ENCODE data around the gene SFXN3. TPM values are rescaled to one million over a fixed set of nuclear protein-coding genes. Genes with fewer than 3 reads are reported as not detected.
A peak's percentile ranks its signal among the peaks of the same experiment; 100 is the strongest.
"Not testable (repeated sequence)": the region's sequence is repeated elsewhere in the genome, so short reads cannot be mapped to it uniquely, and the experiment has no call there.

The SFXN3 gene
- total RNA-seq, 1 donor from 2014 or later = 13.4 TPM

GRCh38 chr10:101031796-101032636 lies 982 bp downstream of the SFXN3 start:
- no peak for TF ChIP-seq CTCF (IDR thresholded peaks at IDR 0.05; ENCODE audit: borderline replicate concordance)
- Histone ChIP-seq H3K27me3 (ENCODE audit: low read depth) (peaks cover 3% of the 10 kb centered on the region), H3K9me3 (replicated peaks) (no peaks in the 10 kb centered on the region)

GRCh38 chr10:101032637-101033224 lies 1.7 kb downstream of the SFXN3 start:
- Histone ChIP-seq H3K9me3 (replicated peaks) (no peaks in the 10 kb centered on the region), H3K4me3 (peak overlapping the region; percentile 94), H3K27ac (replicated peaks) (peak overlapping the region; percentile 97), H3K36me3 (peaks cover 33% of the 10 kb centered on the region), H3K4me1 (peaks cover 40% of the 10 kb centered on the region), H3K27me3 (ENCODE audit: low read depth) (peaks cover 3% of the 10 kb centered on the region)
- no peak for TF ChIP-seq CTCF (IDR thresholded peaks at IDR 0.05; ENCODE audit: borderline replicate concordance)
- intact Hi-C loops (cut with micrococcal nuclease) = no loop called here
- peak; percentile 57 for DNase-seq

More at GRCh38 chr10:101031796-101032636, 982 bp downstream of the SFXN3 start:
- Histone ChIP-seq H3K27ac (replicated peaks) (peak overlapping the region; percentile 97), H3K36me3 (peaks cover 26% of the 10 kb centered on the region), H3K4me3 (peak overlapping the region; percentile 94), H3K4me1 (peaks cover 40% of the 10 kb centered on the region)
- peak; percentile 87 for DNase-seq
- intact Hi-C loops (cut with micrococcal nuclease) = no loop called here

GRCh38 chr10:101033276-101033675 lies 2.2 kb downstream of the SFXN3 start:
- H3K9me3 ChIP-seq (replicated peaks) = no peaks in the 10 kb centered on the region
- H3K36me3 ChIP-seq = peaks cover 38% of the 10 kb centered on the region
- no peaks in the 10 kb centered on the region for H3K27me3 ChIP-seq (ENCODE audit: low read depth)
- no peak for DNase-seq
- peak overlapping the region; percentile 97 for H3K27ac ChIP-seq (replicated peaks)
- intact Hi-C loops (cut with micrococcal nuclease) = no loop called here
- peaks cover 40% of the 10 kb centered on the region for H3K4me1 ChIP-seq
- TF ChIP-seq CTCF (IDR thresholded peaks at IDR 0.05; ENCODE audit: borderline replicate concordance) = no peak
- peak overlapping the region; percentile 94 for H3K4me3 ChIP-seq

GRCh38 chr10:101034404-101034803 lies 3.4 kb downstream of the SFXN3 start:
- DNase-seq = not testable (repeated sequence)
- peaks cover 50% of the 10 kb centered on the region for H3K36me3 ChIP-seq

GRCh38 chr10:101035314-101035713 lies 4.3 kb downstream of the SFXN3 start:
- no peaks in the 10 kb centered on the region for H3K27me3 ChIP-seq (ENCODE audit: low read depth)
- peaks cover 57% of the 10 kb centered on the region for H3K36me3 ChIP-seq
- intact Hi-C loops (cut with micrococcal nuclease) = no loop called here
- H3K9me3 ChIP-seq (replicated peaks) = no peaks in the 10 kb centered on the region
- DNase-seq = no peak
- H3K27ac ChIP-seq (replicated peaks) = no peak overlapping the region
- no peak overlapping the region for H3K4me3 ChIP-seq
- no peak for TF ChIP-seq CTCF (IDR thresholded peaks at IDR 0.05; ENCODE audit: borderline replicate concordance)
- peaks cover 37% of the 10 kb centered on the region for H3K4me1 ChIP-seq

More at GRCh38 chr10:101034404-101034803, 3.4 kb downstream of the SFXN3 start:
- H3K4me3 ChIP-seq; H3K9me3 ChIP-seq (replicated peaks); H3K27me3 ChIP-seq (ENCODE audit: low read depth); intact Hi-C loops (cut with micrococcal nuclease); H3K27ac ChIP-seq (replicated peaks): not testable (repeated sequence)
- H3K4me1 ChIP-seq = peaks cover 40% of the 10 kb centered on the region
